CD4-positive, alpha-beta T cell (primary cell): Measurements from ENCODE around the gene HIPK2. TPM values are rescaled to one million over a fixed set of nuclear protein-coding genes. Genes with fewer than 3 reads are reported as not detected.

Experiments
- ATAC-seq: fragments of 200-7000 bp; cut with Tn5 transposase; one replicate; pipeline ENCODE4 v1.10.0; 2022; ENCODE audit warnings: mild to moderate bottlenecking; ENCODE audit not compliant: poor library complexity
- CTCF ChIA-PET: fragments of 350-600 bp; sonication (Branson Sonifier 250); formaldehyde crosslinking; loops from one replicate; lab custom pipeline; 2021; ENCODE audit warnings: antibody characterized with exemption, inconsistent platforms; lab: Charles Lee
- POLR2A ChIA-PET: fragments of 350-600 bp; sonication (Branson Sonifier 250); formaldehyde crosslinking; loops from one replicate; lab custom pipeline; 2021; ENCODE audit warnings: antibody characterized with exemption, inconsistent platforms; lab: Charles Lee
- DNase-seq, 14 experiments: peaks; one replicate each; pipeline ENCODE4 v3.0.0-alpha.2; 2013 to 2020; ENCODE audit warnings: mixed read lengths in 2 of 14
- H3K27ac ChIP-seq, 2 donors: one replicate each; pipeline versions ENCODE4 v1.5.1 to v1.7.0; 2013; ENCODE audit warnings: low read length in 2 of 2, low read depth in 1 of 2, mild to moderate bottlenecking in 1 of 2
- H3K27me3 ChIP-seq, 2 experiments: 1 replicate in 1 of 2; 2 replicates in 1 of 2; pipeline versions ENCODE4 v1.6.1 to v1.7.0; 2013; ENCODE audit warnings: low read length in 2 of 2, control low read depth in 1 of 2, mild to moderate bottlenecking in 1 of 2, moderate library complexity in 1 of 2; ENCODE audit not compliant: insufficient read depth in 2 of 2, control insufficient read depth in 1 of 2
- H3K36me3 ChIP-seq: one replicate; pipeline ENCODE4 v1.6.1; 2013; ENCODE audit warnings: low read length, control low read depth; ENCODE audit not compliant: insufficient read depth
- H3K4me1 ChIP-seq: one replicate; pipeline ENCODE4 v1.6.1; 2013; ENCODE audit warnings: low read length, control low read depth; ENCODE audit not compliant: insufficient read depth
- H3K4me3 ChIP-seq: one replicate; pipeline ENCODE4 v1.5.1; 2013; ENCODE audit warnings: mild to moderate bottlenecking, low read length, moderate library complexity
- H3K9me3 ChIP-seq, 2 experiments: 1 replicate in 1 of 2; 2 replicates in 1 of 2; pipeline versions ENCODE4 v1.6.1 to v1.7.0; 2013; ENCODE audit warnings: low read length in 2 of 2, mild to moderate bottlenecking in 2 of 2, control low read depth in 1 of 2, moderate library complexity in 1 of 2; ENCODE audit not compliant: control insufficient read depth in 1 of 2, insufficient read depth in 1 of 2
- H3K27ac Mint-ChIP-seq: one replicate; pipeline ENCODE4 v1.8.0; 2020; ENCODE audit warnings: mixed read lengths
- H3K27me3 Mint-ChIP-seq: one replicate; pipeline ENCODE4 v1.8.0; 2021; ENCODE audit warnings: mixed read lengths
- H3K36me3 Mint-ChIP-seq: one replicate; pipeline ENCODE4 v1.8.0; 2021; ENCODE audit warnings: low read depth, mixed read lengths
- H3K4me1 Mint-ChIP-seq: one replicate; pipeline ENCODE4 v1.8.0; 2021; ENCODE audit warnings: low read depth, mixed read lengths
- H3K4me3 Mint-ChIP-seq: one replicate; pipeline ENCODE4 v1.8.0; 2020; ENCODE audit warnings: mild to moderate bottlenecking, mixed read lengths
- H3K9me3 Mint-ChIP-seq: one replicate; pipeline ENCODE4 v1.8.0; 2020; ENCODE audit warnings: mixed read lengths
- CTCF ChIP-seq: fragments of 200-600 bp; IDR thresholded peaks from one replicate; pipeline ENCODE4 v1.8.0; 2022; ENCODE audit warnings: antibody characterized with exemption, mild to moderate bottlenecking
- intact Hi-C, 2 experiments: fragments of 100-400 bp; cut with DNase I in 1 of 2; cut with micrococcal nuclease in 1 of 2; formaldehyde crosslinking; loops; one replicate each; pipeline versions ENCODE4 v1.15.1 to v1.9.0; 2023 to 2025; cut with DNase I, micrococcal nuclease
- total RNA-seq, 174 experiments: library from RNA in 2 of 174; stranded (reverse) in 2 of 174; gene quantifications; one replicate each; pipeline ENCODE4 v1.2.3 and lab custom pipeline; 2021 to 2026

HIPK2 gene
- total RNA-seq, 2 experiments from 2014 or later = 36.5 to 37.0 TPM

- Mint-ChIP-seq H3K9me3 (no peaks in the 10 kb centered on the region), H3K4me1 (peaks cover 81% of the 10 kb centered on the region), H3K27me3 (no peaks in the 10 kb centered on the region), H3K36me3 (peaks cover 68% of the 10 kb centered on the region), H3K4me3 (peak overlapping the region; percentile 49), H3K27ac (peak overlapping the region; percentile 90)
- intact Hi-C loops = no loop called here
- H3K9me3 ChIP-seq = no peaks in the 10 kb centered on the region
- H3K4me3 ChIP-seq = no peak overlapping the region
- peaks cover 18% of the 10 kb centered on the region for H3K36me3 ChIP-seq
- CTCF ChIA-PET = interaction anchor here (0.6 to 2.9 kb wide), 5 partner anchors 9 to 27 kb away, joined by 4 to 13 read pairs (median 5); no protein-coding TSS in a partner anchor
- DNase-seq (no peak), ATAC-seq (no peak)
- no peak for TF ChIP-seq CTCF
- POLR2A ChIA-PET = no interaction called here
- peak overlapping the region in 1 of 2 donors; percentile 37 for H3K27ac ChIP-seq
- no peaks in the 10 kb centered on the region for H3K27me3 ChIP-seq
- peaks cover 55% of the 10 kb centered on the region for H3K4me1 ChIP-seq
These were observed 148.3 kb downstream of the HIPK2 start for GRCh38 chr7:139629392-139630082.

- peak overlapping the region; percentile 13 for H3K4me3 Mint-ChIP-seq
- H3K9me3 Mint-ChIP-seq = no peaks in the 10 kb centered on the region
- intact Hi-C loops = loop anchor here in 1 of 2 experiments (1.0 to 2.0 kb wide), 2 partner anchors 8 to 19 kb away; no protein-coding TSS in a partner anchor
- Histone ChIP-seq H3K27ac (peak overlapping the region; percentile 13 to 68), H3K4me1 (peaks cover 61% of the 10 kb centered on the region), H3K27me3 (no peaks in the 10 kb centered on the region), H3K9me3 (no peaks in the 10 kb centered on the region), H3K4me3 (no peak overlapping the region), H3K36me3 (peaks cover 18% of the 10 kb centered on the region)
- TF ChIP-seq CTCF = no peak
- H3K27ac Mint-ChIP-seq = peak overlapping the region; percentile 90
- peaks cover 80% of the 10 kb centered on the region for H3K4me1 Mint-ChIP-seq
- POLR2A ChIA-PET = interaction anchor here (0.8 to 3.4 kb wide), 3 partner anchors 8 to 20 kb away, joined by 3 to 38 read pairs (median 3); no protein-coding TSS in a partner anchor
- CTCF ChIA-PET = interaction anchor here (0.9 to 2.9 kb wide), 3 partner anchors 9 to 26 kb away, joined by 3 to 13 read pairs (median 4); no protein-coding TSS in a partner anchor
- H3K27me3 Mint-ChIP-seq = no peaks in the 10 kb centered on the region
- no peak for DNase-seq
- no peak for ATAC-seq
- H3K36me3 Mint-ChIP-seq = peaks cover 68% of the 10 kb centered on the region
These were observed 150.0 kb downstream of the HIPK2 start for GRCh38 chr7:139627831-139628230.

- Histone ChIP-seq H3K9me3 (no peaks in the 10 kb centered on the region), H3K4me1 (peaks cover 61% of the 10 kb centered on the region), H3K27me3 (no peaks in the 10 kb centered on the region), H3K27ac (peak overlapping the region; percentile 13 to 68), H3K36me3 (peaks cover 18% of the 10 kb centered on the region), H3K4me3 (peak overlapping the region; percentile 4)
- ATAC-seq = peak; percentile 82
- H3K27ac Mint-ChIP-seq = peak overlapping the region; percentile 90
- TF ChIP-seq CTCF = no peak
- peaks cover 73% of the 10 kb centered on the region for H3K4me1 Mint-ChIP-seq
- peak in 9 of 14 experiments; percentile 16 to 72 (median 29) for DNase-seq
- intact Hi-C loops = loop anchor here in 1 of 2 experiments (1.0 to 2.0 kb wide), 2 partner anchors 9 to 20 kb away; no protein-coding TSS in a partner anchor
- no peaks in the 10 kb centered on the region for H3K9me3 Mint-ChIP-seq
- ChIA-PET CTCF (interaction anchor here (1.4 to 2.9 kb wide), 2 partner anchors 8 to 19 kb away, joined by 5 to 13 read pairs; no protein-coding TSS in a partner anchor), POLR2A (interaction anchor here (0.8 to 3.4 kb wide), 4 partner anchors 9 to 150 kb away, joined by 3 to 38 read pairs (median 5); no protein-coding TSS in a partner anchor)
- H3K4me3 Mint-ChIP-seq = peak overlapping the region; percentile 65
- no peaks in the 10 kb centered on the region for H3K27me3 Mint-ChIP-seq
- peaks cover 61% of the 10 kb centered on the region for H3K36me3 Mint-ChIP-seq
These were observed 151.0 kb downstream of the HIPK2 start for GRCh38 chr7:139626817-139627216.
